GM23248 (cell line): ENCODE results near the gene EEPD1. TPM values are rescaled to one million over a fixed set of nuclear protein-coding genes. Genes with fewer than 3 reads are reported as not detected.
"Not testable (repeated sequence)": the region's sequence is repeated elsewhere in the genome, so short reads cannot be mapped to it uniquely, and the experiment has no call there.

Experiments used
- DNase-seq: peaks from one replicate; pipeline ENCODE4 v3.0.0-alpha.2; 2015
- H2AFZ ChIP-seq: fragments of 200-600 bp; sonication (generic); 2 replicates; pipeline ENCODE4 v1.6.1; 2016; ENCODE audit warnings: antibody characterized with exemption
- H3F3A ChIP-seq: fragments of 200-600 bp; sonication (generic); 2 replicates; pipeline ENCODE4 v1.6.1; 2016; ENCODE audit warnings: mild to moderate bottlenecking, antibody characterized with exemption, mixed run types; ENCODE audit not compliant: insufficient read depth
- H3K27ac ChIP-seq: fragments of 200-600 bp; sonication (generic); 2 replicates; pipeline ENCODE4 v1.5.1; 2016; ENCODE audit warnings: mild to moderate bottlenecking
- H3K27me3 ChIP-seq: fragments of 200-600 bp; sonication (generic); replicated peaks from 2 replicates; pipeline ENCODE4 v1.6.1; 2016; ENCODE audit warnings: mild to moderate bottlenecking; ENCODE audit not compliant: insufficient read depth
- H3K36me3 ChIP-seq: fragments of 200-600 bp; sonication (generic); 2 replicates; pipeline ENCODE4 v1.6.1; 2016; ENCODE audit warnings: low read depth, mild to moderate bottlenecking
- H3K4me1 ChIP-seq: fragments of 200-600 bp; sonication (generic); 2 replicates; pipeline ENCODE4 v1.6.1; 2016; ENCODE audit warnings: mild to moderate bottlenecking; ENCODE audit not compliant: insufficient read depth
- H3K4me2 ChIP-seq: fragments of 200-600 bp; sonication (generic); one replicate; pipeline ENCODE4 v1.6.1; 2016; ENCODE audit warnings: mild to moderate bottlenecking; ENCODE audit not compliant: unreplicated experiment
- H3K4me3 ChIP-seq: fragments of 200-600 bp; sonication (generic); 2 replicates; pipeline ENCODE4 v1.5.1; 2016; ENCODE audit warnings: mild to moderate bottlenecking
- H3K79me2 ChIP-seq: fragments of 200-600 bp; sonication (generic); 2 replicates; pipeline ENCODE4 v1.6.1; 2016; ENCODE audit warnings: mild to moderate bottlenecking; ENCODE audit not compliant: insufficient read depth
- H3K9ac ChIP-seq: fragments of 200-600 bp; sonication (generic); 2 replicates; pipeline ENCODE4 v1.6.1; 2016; ENCODE audit warnings: mild to moderate bottlenecking
- H3K9me2 ChIP-seq: fragments of 200-600 bp; sonication (generic); 2 replicates; pipeline ENCODE4 v1.6.1; 2016; ENCODE audit warnings: mixed run types, mild to moderate bottlenecking, moderate library complexity; ENCODE audit not compliant: insufficient read depth
- H3K9me3 ChIP-seq: fragments of 200-600 bp; sonication (generic); one replicate; pipeline ENCODE4 v1.6.1; 2017; ENCODE audit warnings: low read depth
- H4K20me1 ChIP-seq: fragments of 200-600 bp; sonication (generic); 2 replicates; pipeline ENCODE4 v1.6.0; 2016; ENCODE audit not compliant: insufficient read depth
- EZH2 ChIP-seq: fragments of 200-600 bp; sonication (generic); IDR thresholded peaks from 2 replicates; pipeline ENCODE4 v1.6.1; 2018; ENCODE audit warnings: antibody characterized with exemption, mild to moderate bottlenecking; ENCODE audit not compliant: insufficient read depth, poor library complexity, severe bottlenecking
- EZH2phosphoT487 ChIP-seq: fragments of 200-600 bp; sonication (generic); IDR thresholded peaks from 2 replicates; pipeline ENCODE4 v1.6.1; 2018; ENCODE audit warnings: antibody characterized with exemption, moderate library complexity, mild to moderate bottlenecking, low read depth; ENCODE audit not compliant: insufficient read depth
- WGBS, 2 experiments: methylation state at CpG; one replicate each; pipeline ENCODE4 v1.1.6; 2015 to 2017; ENCODE audit warnings: low lambda C conversion rate in 2 of 2, low coverage in 1 of 2; ENCODE audit errors: missing lambda C conversion rate in 2 of 2; 5-methylcytosine and 5-hydroxymethylcytosine counted together
- in situ Hi-C: fragments of 300-500 bp; cut with MboI; formaldehyde crosslinking; loops from 2 replicates; pipeline ENCODE4 v1.15.0; 2020
- polyA plus RNA-seq: library from polyadenylated mRNA; unstranded; fragments of >200 nt; fragmentation: Nextera tagmentation; extraction: Ambion mirVana; gene quantifications from 2 replicates; pipeline ENCODE4 v1.2.1, GENCODE V29; 2016
- total RNA-seq: library from RNA; depleted of rRNA; stranded (reverse); fragments of >200 nt; shearing (Covaris generic); gene quantifications from 2 replicates; pipeline ENCODE4 v1.2.3, GENCODE V29; 2014

Gene EEPD1
- total and polyA plus RNA-seq, 2 experiments from 2014 or later, result 1.6 to 5.2 TPM

DNA sequence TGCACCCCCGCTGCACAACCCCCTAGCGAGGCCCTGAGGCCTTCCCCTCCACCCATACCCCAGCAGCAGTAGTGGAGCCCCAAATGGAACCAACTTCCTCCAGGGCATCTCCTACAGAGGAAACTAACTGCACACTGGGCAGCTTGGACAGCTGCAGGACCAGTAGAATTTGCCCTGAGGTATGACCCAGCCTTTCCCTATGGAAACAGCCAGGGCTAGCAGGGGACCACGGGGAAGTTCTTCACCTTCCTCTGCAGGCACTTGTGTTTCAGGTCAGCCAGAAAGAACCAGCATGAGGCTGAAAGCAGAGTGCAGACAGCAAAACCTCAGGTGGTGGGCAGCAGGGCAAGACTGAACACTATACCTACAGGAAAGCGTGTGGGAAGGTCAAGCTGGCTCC is 5.7 kb upstream of the EEPD1 start:
- Histone ChIP-seq H3K27ac (no peak overlapping the region), H3K27me3 (no peaks in the 10 kb centered on the region), H3K4me2 (no peak overlapping the region), H2AFZ (no peak overlapping the region), H3K79me2 (no peaks in the 10 kb centered on the region), H3K9me2 (no peaks in the 10 kb centered on the region), H3K36me3 (no peaks in the 10 kb centered on the region), H3K9ac (no peak overlapping the region), H4K20me1 (no peaks in the 10 kb centered on the region), H3F3A (peaks cover 13% of the 10 kb centered on the region; the same call in 1 of the 2 replicates), H3K4me1 (no peaks in the 10 kb centered on the region), H3K9me3 (no peaks in the 10 kb centered on the region), H3K4me3 (no peak overlapping the region)
- in situ Hi-C loops, result no loop called here
- DNase-seq, result no peak
- WGBS, 2 experiments, result 53 to 65% methylated on average over 4 of the region's 4 CpGs
- TF ChIP-seq EZH2phosphoT487 (no peak), EZH2 (no peak)

DNA sequence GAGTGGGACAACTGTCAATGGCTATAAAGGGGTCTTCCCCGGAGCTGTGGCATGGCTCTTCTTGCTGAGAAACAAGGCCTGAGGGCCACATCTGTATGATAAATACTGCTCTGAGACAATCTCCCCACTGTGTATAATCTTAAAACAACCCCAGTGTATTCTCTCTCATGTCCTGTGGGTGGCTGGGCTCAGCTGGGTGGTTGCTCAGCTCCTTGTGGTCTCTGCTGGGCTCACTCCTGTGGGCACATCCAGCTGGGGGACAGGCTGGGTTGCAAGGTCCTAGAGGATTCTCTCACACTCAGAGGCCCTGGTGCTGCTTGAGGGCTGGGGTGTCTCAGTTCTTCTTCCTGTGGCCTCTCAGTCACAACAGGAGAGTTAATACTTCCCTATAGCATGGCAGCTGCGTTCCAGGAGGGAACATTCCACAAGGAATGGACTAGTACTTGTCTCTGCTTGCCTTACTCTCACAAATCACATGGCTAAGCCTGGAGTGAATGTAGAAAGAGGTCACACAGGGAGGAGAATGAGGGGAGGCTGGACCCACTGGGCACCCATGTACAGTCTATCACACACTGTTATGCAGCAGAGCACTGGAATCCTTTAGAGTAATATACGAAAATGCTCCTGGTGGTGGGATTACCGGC is 4.5 kb upstream of the EEPD1 start:
- Histone ChIP-seq H3K9me3 (no peaks in the 10 kb centered on the region), H3K9me2 (no peaks in the 10 kb centered on the region), H3K4me3 (no peak overlapping the region), H3K27me3 (no peaks in the 10 kb centered on the region), H2AFZ (no peak overlapping the region), H3K79me2 (no peaks in the 10 kb centered on the region), H3K36me3 (no peaks in the 10 kb centered on the region), H3K27ac (no peak overlapping the region), H4K20me1 (no peaks in the 10 kb centered on the region), H3K9ac (no peak overlapping the region), H3K4me1 (no peaks in the 10 kb centered on the region), H3K4me2 (no peak overlapping the region), H3F3A (peaks cover 13% of the 10 kb centered on the region; the same call in 1 of the 2 replicates)
- DNase-seq, result no peak
- in situ Hi-C loops, result no loop called here
- no peak for TF ChIP-seq EZH2phosphoT487
- no peak for TF ChIP-seq EZH2
- WGBS, 2 experiments, result 81 to 84% methylated on average over 4 of the region's 4 CpGs

DNA sequence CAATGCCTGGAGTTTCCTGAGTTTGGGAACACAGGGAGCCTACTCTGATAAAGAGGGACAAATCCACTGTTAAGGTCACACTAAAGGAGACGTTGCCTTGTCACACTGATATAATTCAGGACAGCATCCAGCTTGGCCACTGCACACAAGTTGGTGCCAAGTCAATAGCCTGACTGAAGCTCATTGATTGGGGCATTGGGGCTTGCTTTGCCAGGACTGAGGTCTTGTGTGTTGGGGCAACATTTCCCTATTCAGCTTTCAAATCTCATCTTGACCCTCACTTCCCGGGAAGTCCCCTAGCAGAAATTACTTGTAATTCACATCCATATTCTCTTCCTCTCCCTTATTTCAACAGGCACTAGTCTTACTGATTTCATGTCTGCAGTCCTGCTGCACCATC is 3.8 kb upstream of the EEPD1 start:
- H4K20me1 ChIP-seq, H3K4me2 ChIP-seq, H3K27ac ChIP-seq, H3K79me2 ChIP-seq, H3K9ac ChIP-seq, H2AFZ ChIP-seq, H3K9me2 ChIP-seq, H3K9me3 ChIP-seq, H3K36me3 ChIP-seq, H3K4me3 ChIP-seq, H3K27me3 ChIP-seq, DNase-seq, H3K4me1 ChIP-seq, in situ Hi-C loops: not testable (repeated sequence)
- 48 to 59% methylated on average over 2 of the region's 2 CpGs for WGBS, 2 experiments
- H3F3A ChIP-seq, result peaks cover 13% of the 10 kb centered on the region; the same call in 1 of the 2 replicates

DNA sequence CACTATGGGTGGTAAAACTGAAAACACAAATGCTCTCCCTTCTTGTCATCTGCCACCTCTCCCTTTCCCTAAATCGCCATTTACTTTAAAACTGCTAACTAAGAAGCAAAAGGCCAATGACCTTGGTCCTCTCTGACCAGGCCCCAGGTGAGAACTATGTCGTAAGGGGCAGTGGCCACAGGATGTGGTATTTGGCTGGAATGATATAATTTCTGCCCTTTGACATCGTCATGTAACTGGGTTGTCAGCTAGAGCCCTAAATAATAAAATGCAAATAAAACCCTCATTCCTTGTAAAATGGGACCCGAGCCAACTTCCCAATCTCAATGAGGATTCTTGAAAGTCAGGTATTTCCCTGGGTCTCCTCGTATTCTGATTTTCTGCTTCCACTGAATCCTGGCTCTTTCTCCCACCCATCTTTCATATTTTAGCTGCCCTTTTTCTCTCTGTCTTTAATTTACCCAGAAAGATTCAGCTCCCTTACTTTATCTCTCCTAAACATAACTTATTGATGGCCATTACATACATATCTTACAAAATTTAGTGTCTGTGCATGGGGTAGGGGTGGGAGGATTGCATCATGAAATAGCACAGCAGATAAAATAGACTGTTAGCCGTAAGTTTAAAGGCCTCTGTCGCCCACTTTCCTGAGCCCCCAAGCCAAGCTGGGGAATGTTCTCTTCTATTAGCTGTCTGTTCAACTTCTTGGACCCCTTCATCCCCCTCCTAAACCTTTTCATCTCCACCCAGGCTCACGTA is 3.2 kb upstream of the EEPD1 start:
- 56 to 58% methylated on average over 8 of the region's 8 CpGs for WGBS, 2 experiments
- TF ChIP-seq EZH2, result no peak
- no peak for TF ChIP-seq EZH2phosphoT487
- in situ Hi-C loops, result no loop called here
- no peak overlapping the region for H3K4me3 ChIP-seq
- peaks cover 13% of the 10 kb centered on the region; the same call in 1 of the 2 replicates for H3F3A ChIP-seq
- H3K4me1 ChIP-seq, result peaks cover 7% of the 10 kb centered on the region; the same call in 1 of the 2 replicates
- no peaks in the 10 kb centered on the region for H3K27me3 ChIP-seq
- H3K79me2 ChIP-seq, result no peaks in the 10 kb centered on the region
- DNase-seq, result no peak
- no peaks in the 10 kb centered on the region for H3K9me2 ChIP-seq
- no peak overlapping the region for H3K27ac ChIP-seq
- H3K9ac ChIP-seq, result no peak overlapping the region
- H4K20me1 ChIP-seq, result no peaks in the 10 kb centered on the region
- no peak overlapping the region for H2AFZ ChIP-seq
- H3K4me2 ChIP-seq, result no peak overlapping the region
- no peaks in the 10 kb centered on the region for H3K9me3 ChIP-seq
- H3K36me3 ChIP-seq, result no peaks in the 10 kb centered on the region
